HG03045 (cell line): ENCODE data around the gene LAS1L.
A peak's percentile ranks its signal among the peaks of the same experiment; 100 is the strongest.
"Not testable (repeated sequence)": the region's sequence is repeated elsewhere in the genome, so short reads cannot be mapped to it uniquely, and the experiment has no call there.

Experiments
- ATAC-seq: cut with Tn5 transposase; IDR thresholded peaks from one replicate; pipeline ENCODE4 v1.9.1; 2021; ENCODE audit warnings: mild to moderate bottlenecking, moderate library complexity; ENCODE audit not compliant: unreplicated experiment

Gene LAS1L

GRCh38 chrX:65534450-65535292 lies at the start of gene LAS1L:
LAS1L (minus strand) TSS chrX:65534787; CDS start chrX:65534715, 72 bp downstream.
- peak; percentile 100 for ATAC-seq

GRCh38 chrX:65582450-65583082 lies 48.0 kb upstream of the LAS1L start:
- ATAC-seq = no peak

DNA sequence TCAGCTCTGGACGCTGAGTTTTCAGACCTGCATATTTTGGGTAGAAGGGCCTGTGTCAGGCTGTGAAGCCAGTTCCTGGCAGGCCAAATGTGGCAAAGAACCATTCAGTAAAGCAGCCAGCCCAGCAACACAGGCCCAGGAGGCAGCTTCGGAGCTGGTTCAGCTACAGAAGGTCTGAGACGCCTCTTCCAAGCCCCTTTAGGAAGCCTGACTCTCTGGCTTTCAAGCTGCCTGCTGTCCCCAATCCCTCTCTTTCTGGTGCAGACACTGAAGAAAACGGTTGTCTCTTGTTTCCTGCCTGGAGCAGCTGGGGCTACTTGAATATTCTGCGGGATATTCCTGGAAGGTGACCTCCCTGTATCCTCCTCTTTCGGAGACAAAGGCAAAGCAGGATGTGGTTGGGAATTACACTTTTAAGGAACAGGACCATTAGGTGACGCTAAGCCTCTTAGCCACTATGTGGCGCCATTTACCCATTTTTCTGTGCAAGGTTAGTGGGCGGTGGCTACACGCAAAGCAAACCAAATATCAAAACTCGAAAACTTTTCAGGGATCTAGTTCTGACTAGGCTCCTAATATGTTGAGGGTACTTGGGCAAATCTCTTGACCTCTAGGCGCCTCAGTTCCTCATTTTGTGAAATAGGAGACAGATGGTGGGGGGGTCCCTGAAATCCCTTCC lies 47.2 kb upstream of the LAS1L start:
- peak; percentile 86 for ATAC-seq

DNA sequence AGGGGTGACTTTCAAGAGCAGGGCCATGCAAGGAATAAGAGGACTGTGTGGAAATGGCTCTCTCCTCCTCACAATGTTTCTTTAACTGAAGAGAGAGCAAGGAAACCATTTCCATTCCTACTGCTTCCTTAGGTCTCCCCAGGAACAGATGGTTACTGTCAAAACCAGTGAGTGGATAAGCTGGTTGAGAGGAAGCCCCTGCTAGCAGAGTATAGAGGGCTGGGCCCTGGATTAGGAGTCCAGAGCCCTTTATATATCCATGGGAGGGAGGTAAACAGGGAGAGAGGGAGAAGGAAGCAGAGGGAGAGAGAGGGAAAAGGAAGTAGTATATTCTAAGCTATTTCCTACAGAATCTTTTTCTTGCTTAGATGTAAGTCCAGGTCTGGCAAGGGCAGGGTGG lies 43.8 kb upstream of the LAS1L start:
- ATAC-seq = no peak

- no peak for ATAC-seq
Observed at GRCh38 chrX:65576160-65576559, 41.6 kb upstream of the LAS1L start.

DNA sequence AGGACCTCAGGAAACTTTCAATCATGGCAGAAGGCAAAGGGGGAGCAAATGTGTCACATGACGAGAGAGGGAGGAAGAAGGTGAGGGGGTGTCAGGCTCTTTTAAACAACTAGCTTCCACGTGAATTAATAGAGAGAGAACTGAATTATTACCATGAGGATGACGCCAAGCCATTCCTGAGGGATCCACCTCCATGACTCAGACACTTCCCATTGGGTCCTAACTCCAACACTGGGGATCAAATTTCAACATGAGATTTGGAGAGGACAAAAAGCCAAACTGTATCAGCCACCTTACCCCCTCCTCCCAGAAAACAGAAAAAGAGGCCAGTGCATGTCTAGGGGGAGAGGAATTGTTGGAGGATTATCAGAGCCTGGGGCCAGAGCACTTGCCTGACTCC lies 40.4 kb upstream of the LAS1L start:
- ATAC-seq = no peak

DNA sequence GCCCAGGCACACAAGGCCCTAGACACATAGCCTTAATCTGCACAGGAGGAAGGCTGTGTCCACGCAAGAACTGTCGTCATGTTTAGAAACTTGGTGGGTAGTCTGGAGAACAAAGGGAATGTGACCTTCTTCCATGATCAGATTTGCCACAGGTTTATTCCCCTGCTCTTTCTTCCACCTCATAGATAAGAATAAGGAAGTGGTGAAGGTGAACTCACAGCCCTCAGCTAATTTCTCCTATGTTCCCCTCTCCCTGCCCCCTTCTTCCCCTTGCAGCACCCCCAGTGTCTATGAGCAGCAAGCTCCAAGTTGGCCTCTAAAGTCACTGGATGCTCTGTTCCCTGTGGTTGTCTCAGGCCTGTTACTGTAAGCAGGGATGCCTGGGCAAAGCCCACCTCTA lies 39.8 kb upstream of the LAS1L start:
- ATAC-seq = no peak

DNA sequence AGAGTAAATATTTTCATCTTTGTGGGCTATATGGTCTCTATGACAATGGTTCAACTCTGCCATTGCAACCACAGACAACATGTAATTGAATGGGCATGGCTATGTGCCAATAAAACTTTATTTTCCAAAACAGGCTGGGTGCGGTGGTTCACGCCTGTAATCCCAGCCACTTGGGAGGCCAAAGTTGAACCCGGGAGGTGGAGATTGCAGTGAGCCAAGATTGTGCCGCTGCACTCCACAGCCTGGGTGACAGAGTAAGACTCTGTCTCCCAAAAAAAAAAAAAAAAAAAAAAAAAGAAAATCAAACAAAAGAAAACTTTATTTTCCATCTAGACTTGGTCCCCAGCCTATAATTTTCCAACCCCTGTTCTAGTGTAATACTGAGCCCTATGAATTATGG lies 38.4 kb upstream of the LAS1L start:
- ATAC-seq = no peak

- ATAC-seq = not testable (repeated sequence)
Observed at GRCh38 chrX:65562850-65563249, 28.3 kb upstream of the LAS1L start.

- ATAC-seq = no peak
Observed at GRCh38 chrX:65551489-65552339, 17.1 kb upstream of the LAS1L start.

GRCh38 chrX:65551086-65551485 lies 16.5 kb upstream of the LAS1L start:
- ATAC-seq = no peak

DNA sequence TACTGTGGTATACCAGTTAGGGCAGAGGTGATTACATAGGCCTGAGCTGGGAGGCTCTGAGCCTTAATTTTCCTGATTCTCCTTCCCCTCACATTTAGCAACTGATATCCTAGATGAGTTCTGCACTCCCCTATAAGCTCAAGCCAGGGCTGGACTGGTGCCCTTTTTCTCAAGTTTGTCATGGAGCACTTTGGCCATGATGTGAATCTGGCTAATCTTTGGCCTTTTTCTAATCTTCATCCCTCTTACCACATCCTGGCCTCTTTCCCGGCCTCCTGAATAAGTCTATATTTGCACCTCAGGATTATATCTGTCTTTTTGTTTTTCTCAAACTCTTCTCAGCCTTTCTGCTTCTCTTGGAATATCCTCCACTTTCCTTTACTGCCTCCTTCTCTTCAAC lies 10.9 kb upstream of the LAS1L start:
- ATAC-seq = no peak

- ATAC-seq = no peak
Observed at GRCh38 chrX:65537229-65537628, 2.6 kb upstream of the LAS1L start.

DNA sequence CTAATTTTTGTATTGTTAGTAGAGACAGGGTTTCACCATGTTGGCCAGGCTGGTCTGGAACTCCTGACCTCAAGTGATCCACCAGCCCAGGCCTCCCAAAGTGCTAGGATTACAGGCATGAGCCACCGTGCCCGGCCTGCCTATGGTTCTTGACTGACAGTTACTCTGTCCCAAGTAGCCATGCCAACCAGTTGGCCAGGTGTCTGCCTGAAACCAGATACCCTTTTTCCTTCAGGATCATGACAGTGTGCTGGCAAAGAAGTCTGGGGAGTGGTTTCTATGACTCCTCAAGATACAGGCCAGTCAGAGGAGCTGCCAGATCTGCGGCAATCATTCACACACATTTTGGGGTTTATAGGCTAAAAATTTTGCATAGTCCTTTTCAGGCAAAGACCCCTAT lies 1.7 kb upstream of the LAS1L start:
- no peak for ATAC-seq

GRCh38 chrX:65532016-65532415 lies 2.6 kb downstream of the LAS1L start:
- no peak for ATAC-seq

DNA sequence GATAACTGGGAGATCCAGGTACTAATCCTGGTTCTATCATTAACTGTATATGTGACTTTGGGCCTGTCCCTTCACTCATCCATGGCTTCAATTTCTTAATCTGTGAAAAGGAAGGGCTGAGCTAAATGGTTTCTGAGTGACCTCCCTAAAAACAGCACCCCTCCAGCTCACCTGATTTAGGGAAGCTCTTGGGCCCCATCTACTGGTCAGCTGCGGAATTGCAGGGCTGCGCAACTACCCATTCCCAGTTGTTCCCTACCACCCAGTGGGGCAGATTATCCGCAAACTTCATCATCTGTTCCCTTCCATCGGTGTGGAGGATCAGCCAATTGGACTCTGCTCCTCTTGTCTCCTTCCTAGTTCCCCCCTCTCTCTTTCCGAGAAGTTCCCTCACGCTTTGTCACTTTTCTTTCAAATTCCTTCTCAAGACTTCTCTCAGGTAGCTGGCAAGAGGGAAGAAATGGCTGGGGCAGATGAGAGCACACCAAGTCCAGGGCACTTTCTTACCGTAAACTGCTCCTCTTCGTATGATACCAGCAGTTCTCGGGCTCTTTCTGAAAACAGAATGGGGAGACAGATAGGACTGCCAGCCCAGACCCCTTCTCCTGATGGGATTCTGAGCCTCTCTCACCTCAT lies 5.8 kb downstream of the LAS1L start:
- peak; percentile 61 for ATAC-seq

GRCh38 chrX:65528293-65528692 lies 6.3 kb downstream of the LAS1L start:
- ATAC-seq = no peak

- ATAC-seq = no peak
Observed at GRCh38 chrX:65524139-65524538, 10.4 kb downstream of the LAS1L start.

DNA sequence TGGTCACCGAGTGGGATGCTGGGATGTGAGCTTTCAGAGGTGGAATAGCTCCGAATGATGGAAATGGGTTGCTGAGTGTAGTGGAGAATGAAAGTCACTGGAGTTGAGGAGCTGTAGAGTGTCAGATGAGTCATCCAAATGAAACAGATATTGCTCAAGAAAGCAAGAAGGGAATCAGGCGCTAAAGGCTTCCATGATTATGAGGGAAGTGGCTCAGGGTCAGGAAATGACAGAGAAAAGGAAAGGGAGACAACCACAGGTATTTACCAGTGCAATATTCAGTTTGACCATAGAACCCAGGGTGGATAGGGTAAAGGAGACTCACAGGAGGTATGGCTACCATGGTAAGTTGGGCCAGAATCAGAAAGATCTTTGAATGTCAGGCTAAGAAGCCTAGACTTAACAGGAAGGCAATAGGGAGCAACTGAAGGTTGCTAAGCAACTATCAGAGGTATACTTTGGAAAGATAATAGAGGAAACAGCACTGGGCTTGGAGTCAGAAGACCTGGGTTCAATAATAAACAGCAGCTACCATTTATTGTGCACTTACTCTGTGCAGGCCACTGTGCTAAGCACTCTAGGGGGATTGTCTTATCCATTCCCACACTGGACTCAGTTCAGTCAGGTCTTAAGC lies 11.7 kb downstream of the LAS1L start:
- ATAC-seq = no peak

DNA sequence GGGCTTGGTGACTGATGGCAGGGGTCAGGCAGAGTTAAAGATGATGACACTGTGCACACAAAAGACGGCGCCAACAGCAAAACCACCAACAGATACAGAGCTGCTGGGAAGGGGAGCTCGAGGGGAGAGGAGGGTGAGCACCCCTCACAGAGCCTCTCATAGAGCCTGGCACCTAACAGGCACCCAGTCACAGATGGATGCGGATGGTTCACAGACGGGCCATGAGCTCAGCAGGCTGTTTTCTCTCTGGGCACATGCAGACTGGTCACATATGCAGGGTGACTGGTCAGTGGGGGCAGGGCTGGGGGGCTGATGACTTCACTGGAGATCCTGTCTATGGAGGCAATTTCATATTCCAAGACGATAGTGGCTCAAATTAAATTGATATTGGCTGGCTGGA lies 15.1 kb downstream of the LAS1L start:
- not testable (repeated sequence) for ATAC-seq
